ENCODE measurements around the gene MYF6.

Gene MYF6

DNA sequence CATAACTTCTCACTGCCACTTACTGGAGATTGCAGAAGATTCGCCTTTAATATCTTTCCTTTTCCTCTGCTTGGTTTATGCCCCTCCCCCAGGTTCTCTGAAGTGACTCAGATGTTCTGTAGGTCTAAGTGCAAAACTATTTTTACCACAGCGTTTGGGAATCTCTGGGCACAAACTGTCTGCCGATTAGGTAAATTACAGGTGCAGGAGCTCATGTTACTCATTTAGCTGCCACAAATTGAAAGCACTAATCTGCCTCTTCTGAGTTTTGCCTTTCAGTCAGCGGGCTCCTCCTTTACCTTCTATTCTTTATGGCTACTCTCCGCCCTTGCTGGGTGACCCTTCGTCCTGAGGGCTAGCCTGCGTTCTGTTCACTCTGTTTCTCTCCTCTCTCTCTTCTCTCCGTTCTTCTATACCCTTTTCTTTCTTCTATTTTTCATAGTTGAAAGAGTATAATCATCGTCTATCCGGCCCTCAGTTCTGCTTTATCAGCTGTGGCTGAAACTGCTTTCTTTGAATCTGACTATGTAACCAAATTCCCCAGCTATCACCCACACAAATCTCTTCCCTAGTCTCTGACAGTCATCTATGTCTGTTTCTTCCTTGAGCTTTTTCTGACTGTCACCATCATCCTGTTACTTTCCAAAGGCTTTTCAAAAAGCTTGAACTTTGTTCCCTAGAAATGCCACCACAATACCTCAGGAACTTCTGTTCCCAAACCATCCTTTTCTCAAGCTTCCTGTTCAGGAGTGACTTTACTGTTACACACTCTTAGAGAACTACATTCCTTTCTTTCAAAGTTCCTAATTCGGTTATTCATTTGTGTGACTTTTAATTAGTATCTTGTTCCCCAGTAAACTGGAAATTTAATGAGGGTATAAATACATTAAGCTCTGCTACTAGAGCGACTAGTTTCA lies 4.3 kb upstream of the MYF6 start:
- DNase-seq, result peak in 32 of 42 donors; percentile 12 to 84 (median 52)
- intact Hi-C loops (cut with DNase I), result no loop called here

DNA sequence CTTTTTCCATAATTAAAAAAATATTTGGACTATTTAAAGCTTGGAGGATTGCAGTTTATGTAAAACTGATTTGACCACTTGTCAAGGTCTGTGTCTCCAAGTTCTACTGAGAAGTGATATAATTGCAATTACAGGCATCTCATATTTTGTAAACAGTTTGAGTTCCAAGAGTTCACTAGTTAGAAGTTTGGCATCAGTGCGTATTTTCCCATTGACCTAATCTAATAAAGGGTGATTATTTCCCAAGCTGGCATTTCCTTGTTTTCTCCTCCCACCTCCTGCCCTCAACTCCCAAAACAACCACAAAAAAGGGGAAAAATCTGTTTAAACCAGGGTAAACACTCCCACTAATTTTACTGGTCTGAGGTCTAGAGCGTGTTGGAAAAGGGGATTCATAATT lies 3.0 kb upstream of the MYF6 start:
- intact Hi-C loops (cut with DNase I), result no loop called here
- DNase-seq, result no peak

DNA sequence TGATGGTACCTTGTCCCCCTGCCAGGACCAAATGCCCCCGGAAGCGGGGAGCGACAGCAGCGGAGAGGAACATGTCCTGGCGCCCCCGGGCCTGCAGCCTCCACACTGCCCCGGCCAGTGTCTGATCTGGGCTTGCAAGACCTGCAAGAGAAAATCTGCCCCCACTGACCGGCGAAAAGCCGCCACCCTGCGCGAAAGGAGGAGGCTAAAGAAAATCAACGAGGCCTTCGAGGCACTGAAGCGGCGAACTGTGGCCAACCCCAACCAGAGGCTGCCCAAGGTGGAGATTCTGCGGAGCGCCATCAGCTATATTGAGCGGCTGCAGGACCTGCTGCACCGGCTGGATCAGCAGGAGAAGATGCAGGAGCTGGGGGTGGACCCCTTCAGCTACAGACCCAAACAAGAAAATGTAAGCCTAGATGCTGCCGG lies 410 bp downstream of the MYF6 start:
- intact Hi-C loops (cut with DNase I), result no loop called here
- no peak for DNase-seq

DNA sequence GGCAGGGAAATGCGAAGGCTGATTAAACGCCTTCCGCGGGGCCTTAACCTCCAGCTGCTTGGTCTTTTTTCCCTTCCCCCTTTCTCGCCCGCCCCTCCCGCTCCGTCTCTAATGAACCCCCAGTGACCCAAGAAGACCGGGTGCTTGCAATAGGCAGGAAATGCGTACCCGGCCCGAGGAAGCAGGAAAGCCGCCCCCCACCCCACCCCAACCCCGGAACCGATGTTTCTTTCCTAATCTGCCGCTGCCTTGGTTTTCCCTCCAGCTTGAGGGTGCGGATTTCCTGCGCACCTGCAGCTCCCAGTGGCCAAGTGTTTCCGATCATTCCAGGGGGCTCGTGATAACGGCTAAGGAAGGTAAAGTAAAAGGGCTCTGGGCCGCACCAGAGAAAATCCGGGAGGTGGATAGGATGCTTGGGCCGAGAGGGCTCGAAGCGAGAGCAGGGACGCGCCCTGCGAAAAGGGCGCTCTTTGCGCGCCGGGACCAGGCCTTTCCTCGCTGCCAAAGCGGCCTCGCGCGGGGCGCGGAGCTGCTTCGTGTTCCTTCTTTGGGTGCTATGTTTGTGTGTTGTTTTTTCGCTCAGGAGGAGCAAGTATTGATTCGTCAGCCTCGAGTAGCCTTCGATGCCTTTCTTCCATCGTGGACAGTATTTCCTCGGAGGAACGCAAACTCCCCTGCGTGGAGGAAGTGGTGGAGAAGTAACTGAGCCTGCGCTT lies 983 bp downstream of the MYF6 start:
- intact Hi-C loops (cut with DNase I), result no loop called here
- DNase-seq, result peak in 1 of 42 donors; percentile 27

DNA sequence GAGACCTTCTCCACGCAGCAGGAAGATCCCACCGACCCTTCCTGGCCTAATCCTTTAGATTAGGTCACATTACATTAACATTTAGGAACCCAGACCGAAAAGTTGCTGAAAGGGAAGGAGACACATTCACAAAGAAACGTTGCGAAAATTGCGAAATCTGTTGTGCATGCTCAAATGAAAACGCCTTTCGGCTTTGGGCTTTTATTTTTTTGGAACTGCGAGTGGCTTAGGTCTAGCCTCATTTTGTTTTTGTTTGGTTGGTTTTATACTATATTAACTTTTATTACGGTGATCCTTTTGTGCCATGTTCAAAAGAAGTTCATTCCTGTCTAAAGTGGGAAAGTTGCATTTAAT lies 1.5 kb downstream of the MYF6 start:
- no peak for DNase-seq
- intact Hi-C loops (cut with DNase I), result no loop called here

DNA sequence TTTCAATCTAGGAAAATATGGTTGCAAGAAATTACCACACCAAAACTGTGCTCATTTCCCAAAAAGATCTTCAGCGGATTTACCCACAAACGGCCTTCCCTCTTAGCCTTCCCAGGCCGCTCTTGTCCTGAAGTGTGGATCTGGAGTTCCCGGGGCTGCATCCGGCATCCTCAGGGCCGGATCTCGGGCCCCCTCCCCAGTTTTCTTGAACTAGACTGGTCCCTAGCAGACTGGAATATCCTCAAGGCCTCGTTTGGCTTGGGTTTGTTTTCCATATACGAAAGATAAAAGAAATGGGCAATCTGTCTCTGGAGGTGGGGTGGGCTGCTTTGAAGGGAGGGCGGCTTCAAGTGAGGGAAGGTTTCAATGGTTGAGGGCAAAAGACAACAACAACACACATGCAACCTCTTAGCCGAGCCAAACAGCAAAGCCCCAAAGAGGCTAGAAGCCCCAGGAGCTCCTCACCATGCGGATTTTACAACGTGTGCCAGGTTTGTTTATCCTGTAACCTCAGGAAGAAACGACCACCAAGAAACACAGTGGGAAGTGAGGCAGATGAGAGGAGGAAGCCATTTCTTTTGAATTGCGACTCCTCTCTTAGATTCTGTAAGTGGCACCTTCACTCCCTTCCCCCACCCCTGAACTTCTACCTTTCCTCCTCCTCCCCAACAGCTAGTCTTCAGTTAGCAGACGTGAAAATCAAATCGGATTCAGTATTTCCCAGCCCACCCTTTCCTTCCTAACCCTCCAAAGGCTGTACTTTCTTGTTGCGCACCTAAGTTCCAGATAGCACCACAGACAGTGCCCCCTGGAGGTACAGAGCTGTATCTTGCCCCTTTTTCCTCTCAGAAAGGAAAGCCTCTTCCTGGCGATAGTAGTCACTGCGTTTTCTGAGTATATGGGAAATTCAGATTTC lies 2.6 kb downstream of the MYF6 start:
- intact Hi-C loops (cut with DNase I), result no loop called here

DNA sequence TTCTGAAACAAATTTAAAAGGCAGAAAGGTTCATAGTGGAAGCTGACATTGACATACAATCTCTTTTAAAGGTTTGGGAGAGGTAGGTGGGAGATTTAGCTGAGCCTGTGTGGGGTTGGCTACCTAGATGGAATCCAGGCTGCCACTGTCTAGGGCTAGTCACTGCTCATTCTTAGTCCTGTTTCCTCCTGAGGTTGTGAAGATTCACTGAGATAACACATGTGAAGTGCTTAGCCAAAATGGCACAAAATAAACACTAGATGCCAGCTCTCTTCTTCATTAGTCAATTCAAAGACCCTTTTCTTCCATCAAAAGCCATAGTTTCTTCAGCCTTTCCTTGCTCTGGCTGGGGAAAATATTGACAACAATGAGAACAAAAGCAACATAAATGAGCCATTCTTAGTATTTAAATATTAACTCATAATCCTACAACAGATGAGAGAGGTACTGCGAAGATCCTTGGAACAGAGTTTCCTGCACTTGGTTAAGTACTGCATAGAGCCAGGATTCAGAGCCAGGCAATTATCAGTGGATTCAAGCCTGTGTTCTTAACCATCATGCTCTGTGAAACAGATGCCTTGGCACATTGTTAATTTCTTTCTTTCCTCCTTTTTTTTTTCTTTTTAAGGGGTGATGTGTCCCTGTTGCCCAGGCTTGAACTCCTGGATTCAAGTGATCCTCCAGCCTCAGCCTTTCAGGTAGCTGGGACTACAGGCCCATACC lies 3.5 kb downstream of the MYF6 start:
- intact Hi-C loops (cut with DNase I), result no loop called here
- no peak for DNase-seq

More for the DNA sequence above, 2.6 kb downstream of the MYF6 start:
- no peak for DNase-seq

DNA sequence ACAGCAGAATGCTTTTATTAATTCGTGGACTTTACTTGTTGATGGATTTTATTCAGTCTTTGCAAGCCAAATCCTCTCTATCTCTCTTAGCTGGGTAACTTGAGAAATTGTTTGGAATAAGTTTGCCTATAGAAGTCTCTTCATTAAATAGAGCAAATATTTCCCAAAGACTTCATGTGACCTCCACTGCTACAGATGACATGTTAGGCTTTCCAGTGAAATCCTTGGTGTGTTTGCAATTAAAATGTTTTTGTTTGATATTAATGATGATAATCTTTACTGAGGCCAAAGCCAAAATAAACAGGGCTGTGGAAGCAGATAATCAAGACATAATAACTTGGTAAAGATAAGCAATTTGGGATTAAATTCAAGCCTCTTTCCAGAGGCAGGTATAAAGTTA lies 4.4 kb downstream of the MYF6 start:
- intact Hi-C loops (cut with DNase I), result no loop called here
- DNase-seq, result no peak

DNA sequence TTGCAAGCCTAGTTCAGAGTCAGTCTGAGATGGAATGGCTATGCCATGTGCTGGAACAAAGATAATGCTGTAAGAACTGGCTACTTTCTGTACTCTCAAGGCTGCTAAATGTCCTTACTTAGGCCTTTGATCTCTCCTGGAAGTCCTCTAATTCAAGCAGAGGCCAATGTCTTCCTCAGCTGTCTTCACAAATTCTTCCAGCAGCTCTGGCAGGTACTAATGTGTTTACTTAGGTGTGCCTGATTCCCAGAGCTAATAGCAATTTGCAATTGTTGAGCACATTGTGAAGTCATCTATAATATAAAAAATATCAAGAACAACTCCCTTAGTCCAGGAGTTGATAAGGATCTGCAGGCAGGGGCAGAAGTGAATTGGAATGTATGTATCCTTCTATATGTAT lies 5.4 kb downstream of the MYF6 start:
- intact Hi-C loops (cut with DNase I), result no loop called here

DNA sequence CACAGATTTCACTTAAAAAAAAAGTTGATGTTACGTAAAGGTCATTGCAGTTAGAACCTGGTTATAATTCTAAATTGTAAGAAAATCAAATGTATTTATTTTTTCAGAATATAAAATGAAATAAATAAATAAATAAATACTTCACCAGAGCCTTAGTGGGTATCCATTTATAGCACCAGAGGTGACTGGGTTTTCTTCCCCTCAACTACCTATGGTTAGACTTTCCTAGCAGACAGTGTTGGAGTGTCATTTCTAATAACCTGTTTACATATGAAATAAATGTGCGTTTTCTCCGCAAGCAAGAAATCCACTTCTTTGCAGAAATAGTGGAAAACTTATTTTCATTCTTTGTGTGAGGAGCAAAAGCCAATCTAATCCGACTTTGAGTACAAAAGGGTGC lies 6.0 kb downstream of the MYF6 start:
- DNase-seq, result no peak
- intact Hi-C loops (cut with DNase I), result no loop called here

More for the DNA sequence above, 5.4 kb downstream of the MYF6 start:
- no peak for DNase-seq

DNA sequence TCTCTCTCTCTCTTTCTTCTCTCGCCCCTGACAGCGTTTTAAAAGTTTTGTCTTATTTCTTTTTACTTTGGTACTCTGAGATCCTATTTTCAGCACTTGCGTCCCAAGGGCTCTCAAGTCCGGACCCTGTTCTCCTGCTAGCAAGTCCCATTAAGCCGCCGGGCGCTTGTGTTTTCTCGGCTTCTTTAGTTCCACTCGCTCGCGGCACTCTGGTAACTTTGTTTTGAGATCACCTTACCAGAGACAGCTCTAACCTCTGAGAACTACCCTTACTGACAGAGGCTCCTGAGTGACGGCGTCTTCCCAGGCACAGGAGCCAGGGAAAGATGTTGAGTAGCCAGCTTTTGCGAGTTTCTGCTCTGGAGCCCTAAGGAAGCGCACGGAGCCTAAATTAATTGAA lies 6.6 kb downstream of the MYF6 start:
- DNase-seq, result peak in 1 of 42 donors; percentile 14

DNA sequence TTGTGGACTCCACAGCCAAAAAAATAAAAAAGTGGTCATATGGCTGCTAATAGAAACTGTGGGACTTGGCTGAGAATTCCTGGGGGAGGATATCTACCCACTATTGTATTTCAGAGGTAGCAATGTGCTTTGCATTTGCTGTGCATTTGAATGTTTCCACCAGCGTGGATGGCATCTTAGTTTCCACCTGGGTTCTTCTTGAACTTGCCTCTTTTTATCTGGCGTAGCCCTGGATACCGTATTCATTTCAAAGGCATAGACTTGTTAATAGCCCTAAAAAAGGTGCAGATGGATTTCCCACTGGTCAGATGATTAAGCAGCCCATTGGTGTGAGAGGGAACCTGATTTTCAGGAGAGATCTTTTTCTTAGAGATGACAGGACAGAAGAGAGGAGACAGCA lies 7.4 kb downstream of the MYF6 start:
- intact Hi-C loops (cut with DNase I), result no loop called here
- no peak for DNase-seq

More for the DNA sequence above, 6.6 kb downstream of the MYF6 start:
- intact Hi-C loops (cut with DNase I), result no loop called here

DNA sequence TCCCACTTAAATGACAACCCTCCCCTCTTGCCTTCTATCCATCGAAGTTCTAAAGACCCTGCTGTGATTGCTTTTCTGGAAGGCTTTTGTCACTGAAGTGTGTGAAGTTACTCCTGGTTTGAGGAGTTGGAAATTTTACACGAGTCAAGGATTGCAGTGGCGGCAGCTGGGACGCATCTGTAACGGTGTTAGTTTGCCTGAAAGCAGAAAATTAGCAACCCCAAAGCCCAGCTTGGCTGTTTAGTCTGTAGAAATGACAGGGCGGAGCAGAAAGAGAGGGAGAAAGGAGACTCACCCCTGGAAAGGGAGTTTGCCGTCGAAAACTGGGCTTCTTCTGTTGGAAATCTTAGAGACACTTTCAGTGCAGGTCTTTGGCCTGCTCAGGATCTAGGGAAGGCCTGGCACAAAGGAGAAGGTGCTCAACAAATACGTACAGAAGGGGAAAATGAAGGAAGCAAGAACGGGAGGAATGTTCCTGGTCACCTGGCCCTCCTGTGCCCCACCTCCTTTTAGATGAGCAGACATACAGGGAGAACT lies 8.3 kb downstream of the MYF6 start:
- no peak for DNase-seq
- intact Hi-C loops (cut with DNase I), result no loop called here

DNA sequence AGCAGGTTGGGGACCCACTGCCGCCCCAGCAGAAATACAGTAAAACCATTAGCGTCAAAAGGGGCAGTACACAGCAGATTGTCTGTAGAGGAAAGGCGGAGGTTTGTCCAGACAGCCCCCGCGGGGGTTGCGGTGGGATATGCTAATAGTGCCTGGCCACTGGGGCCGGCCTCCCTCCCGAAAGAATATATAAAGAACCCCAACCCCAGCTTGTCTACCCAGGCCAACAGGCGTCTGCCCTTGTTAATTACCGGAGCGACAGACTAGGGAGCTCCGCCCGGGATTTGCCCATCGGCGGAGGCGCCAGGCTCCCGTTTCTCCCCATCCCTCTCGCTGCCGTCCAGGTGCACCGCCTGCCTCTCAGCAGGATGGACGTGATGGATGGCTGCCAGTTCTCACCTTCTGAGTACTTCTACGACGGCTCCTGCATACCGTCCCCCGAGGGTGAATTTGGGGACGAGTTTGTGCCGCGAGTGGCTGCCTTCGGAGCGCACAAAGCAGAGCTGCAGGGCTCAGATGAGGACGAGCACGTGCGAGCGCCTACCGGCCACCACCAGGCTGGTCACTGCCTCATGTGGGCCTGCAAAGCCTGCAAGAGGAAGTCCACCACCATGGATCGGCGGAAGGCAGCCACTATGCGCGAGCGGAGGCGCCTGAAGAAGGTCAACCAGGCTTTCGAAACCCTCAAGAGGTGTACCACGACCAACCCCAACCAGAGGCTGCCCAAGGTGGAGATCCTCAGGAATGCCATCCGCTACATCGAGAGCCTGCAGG lies 9.4 kb downstream of the MYF6 start, which contains the start of gene MYF5:
Gene MYF5, plus strand, starts transcription at position 217 of the 774 bp plus-strand sequence. Its CDS starts 152 bp downstream, at position 369.
- intact Hi-C loops (cut with DNase I), result no loop called here
- DNase-seq, result no peak

DNA sequence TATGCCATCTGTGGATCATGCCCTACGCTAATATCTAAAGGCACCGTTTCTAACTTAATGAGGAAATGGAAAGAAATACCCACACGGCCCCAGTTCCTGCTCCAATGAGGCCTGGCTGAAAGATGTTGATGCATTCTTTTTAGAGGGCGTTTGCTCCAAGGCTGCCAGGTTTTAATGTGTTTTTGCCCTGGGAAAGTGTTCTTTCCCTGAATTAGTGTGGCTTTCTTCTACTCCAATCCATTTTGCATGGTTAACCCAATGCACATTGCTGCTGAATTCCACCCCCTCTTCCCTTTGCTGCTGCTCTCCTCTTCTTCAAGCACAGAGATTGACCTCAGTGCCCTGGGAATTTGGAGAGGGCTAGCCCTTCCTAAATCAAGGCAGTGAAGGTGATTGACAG lies 10.4 kb downstream of the MYF6 start:
- intact Hi-C loops (cut with DNase I), result no loop called here
- DNase-seq, result no peak

DNA sequence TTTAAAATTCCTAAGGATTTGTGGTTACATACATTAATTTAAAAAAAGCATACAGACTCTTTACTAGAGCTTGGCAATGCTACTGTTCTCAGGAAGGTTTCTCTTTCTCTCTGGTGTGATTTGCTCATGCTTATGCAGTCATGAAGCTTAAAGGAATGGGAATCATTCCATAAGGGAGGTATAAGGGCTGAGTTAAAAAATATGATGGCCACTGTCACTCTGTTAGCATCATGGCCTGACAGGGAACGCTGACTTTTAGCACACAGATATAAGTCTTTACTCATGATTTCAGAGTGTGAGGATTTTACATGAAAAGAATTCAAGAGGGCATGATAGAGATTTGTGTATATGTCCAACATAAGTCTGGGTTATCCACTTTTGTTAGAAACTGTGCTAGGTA lies 13.1 kb downstream of the MYF6 start:
- DNase-seq, result no peak
- intact Hi-C loops (cut with DNase I), result no loop called here

DNA sequence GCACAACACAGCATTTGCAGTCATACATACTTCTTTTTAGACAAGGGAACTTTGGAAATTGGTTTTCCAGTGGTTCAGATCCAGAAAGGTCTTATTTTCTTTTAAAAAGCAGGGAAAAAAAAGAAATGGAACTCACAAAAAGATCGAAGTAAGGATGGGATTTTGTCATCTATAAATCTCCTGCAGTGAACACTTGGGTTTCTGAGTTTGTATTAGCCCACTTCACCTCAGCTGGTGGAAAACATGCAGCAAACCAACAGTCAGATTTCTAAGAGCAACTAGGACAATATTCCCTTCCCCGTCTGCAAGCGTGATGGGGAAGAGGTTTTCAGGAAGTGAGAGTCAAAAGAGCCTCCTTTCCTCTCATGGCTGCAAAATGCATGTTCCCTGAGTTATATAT lies 13.9 kb downstream of the MYF6 start:
- intact Hi-C loops (cut with DNase I), result no loop called here
- no peak for DNase-seq
